HG02884 (cell line): ENCODE data around the gene TTBK2.
"Not testable (repeated sequence)": the region's sequence is repeated elsewhere in the genome, so short reads cannot be mapped to it uniquely, and the experiment has no call there.

Experiments
- ATAC-seq: cut with Tn5 transposase; IDR thresholded peaks from one replicate; pipeline ENCODE4 v1.9.1; 2021; ENCODE audit warnings: mild to moderate bottlenecking, moderate library complexity; ENCODE audit not compliant: unreplicated experiment

Gene TTBK2

GRCh38 chr15:42920519-42921341 lies at the start of gene TTBK2:
TTBK2 (minus strand) TSS chr15:42920778; CDS start chr15:42878617, 42,161 bp downstream.
- ATAC-seq, result peak; percentile 76

GRCh38 chr15:42964476-42964875 lies 43.9 kb upstream of the TTBK2 start:
- no peak for ATAC-seq

- ATAC-seq, result no peak
Observed at GRCh38 chr15:42955518-42955917, 34.9 kb upstream of the TTBK2 start.

GRCh38 chr15:42954291-42954690 lies 33.7 kb upstream of the TTBK2 start:
- no peak for ATAC-seq

- not testable (repeated sequence) for ATAC-seq
Observed at GRCh38 chr15:42948898-42949297, 28.3 kb upstream of the TTBK2 start.

- ATAC-seq, result no peak
Observed at GRCh38 chr15:42940527-42940926, 19.9 kb upstream of the TTBK2 start.

GRCh38 chr15:42939841-42940240 lies 19.3 kb upstream of the TTBK2 start:
- no peak for ATAC-seq

GRCh38 chr15:42937143-42937542 lies 16.6 kb upstream of the TTBK2 start:
- no peak for ATAC-seq

- no peak for ATAC-seq
Observed at GRCh38 chr15:42933886-42934667, 13.5 kb upstream of the TTBK2 start.

- no peak for ATAC-seq
Observed at GRCh38 chr15:42932833-42933515, 12.4 kb upstream of the TTBK2 start.

- no peak for ATAC-seq
Observed at GRCh38 chr15:42931702-42932486, 11.3 kb upstream of the TTBK2 start.

- ATAC-seq, result no peak
Observed at GRCh38 chr15:42929306-42929848, 8.8 kb upstream of the TTBK2 start.

- no peak for ATAC-seq
Observed at GRCh38 chr15:42921342-42921731, 759 bp upstream of the TTBK2 start.

- peak; percentile 27 for ATAC-seq
Observed at GRCh38 chr15:42919799-42920518, 619 bp downstream of the TTBK2 start.

- ATAC-seq, result no peak
Observed at GRCh38 chr15:42919308-42919707, 1.3 kb downstream of the TTBK2 start.

GRCh38 chr15:42918047-42918446 lies 2.5 kb downstream of the TTBK2 start:
- no peak for ATAC-seq

GRCh38 chr15:42915654-42916315 lies 4.8 kb downstream of the TTBK2 start:
- no peak for ATAC-seq

GRCh38 chr15:42914728-42915497 lies 5.7 kb downstream of the TTBK2 start:
- ATAC-seq, result no peak
